ENCODE measurements around the gene ARRB1.

- no peak for TF ChIP-seq SIN3A (IDR thresholded peaks at IDR 0.05; ENCODE audit: borderline replicate concordance, insufficient read depth, low read length)
- no peak for TF ChIP-seq REST (IDR thresholded peaks at IDR 0.05; ENCODE audit: insufficient read depth in 1 of 2, low read depth in 2 of 2, low read length in 2 of 2)
- no peak for TF ChIP-seq TAF1 (IDR thresholded peaks at IDR 0.05; ENCODE audit: borderline replicate concordance, insufficient read depth, low read length)
Measured at GRCh38 chr11:75289511-75289760, 62.0 kb downstream of the ARRB1 start.
